Right ventricle myocardium inferior (tissue), 1 donor: ENCODE results near the gene FBXL16. TPM values are rescaled to one million over a fixed set of nuclear protein-coding genes. Genes with fewer than 3 reads are reported as not detected.
A peak's percentile ranks its signal among the peaks of the same experiment; 100 is the strongest.

Experiments used
- ATAC-seq: fragments of 200-7000 bp; cut with Tn5 transposase; one replicate; pipeline ENCODE4 v1.9.1; 2020; ENCODE audit warnings: mild to moderate bottlenecking, moderate library complexity
- DNase-seq: peaks from one replicate; pipeline ENCODE4 v3.0.0; 2021; ENCODE audit errors: missing footprints
- intact Hi-C: fragments of 100-400 bp; cut with DNase I; formaldehyde crosslinking; loops from one replicate; pipeline ENCODE4 v1.11.0; 2022
- total RNA-seq: library from RNA; stranded (reverse); fragmentation: NEBNext Ultra II Directional; extraction: Animal tissue kit (Norgen Biotek cat#: 25700); gene quantifications from one replicate; pipeline ENCODE4 v1.2.1, GENCODE V29; 2021
- donor health status: DM: no; HTN: yes; CAD: no; lungs with severe emphysema.

FBXL16 gene
- total RNA-seq, 1 donor from 2014 or later = not detected

DNA sequence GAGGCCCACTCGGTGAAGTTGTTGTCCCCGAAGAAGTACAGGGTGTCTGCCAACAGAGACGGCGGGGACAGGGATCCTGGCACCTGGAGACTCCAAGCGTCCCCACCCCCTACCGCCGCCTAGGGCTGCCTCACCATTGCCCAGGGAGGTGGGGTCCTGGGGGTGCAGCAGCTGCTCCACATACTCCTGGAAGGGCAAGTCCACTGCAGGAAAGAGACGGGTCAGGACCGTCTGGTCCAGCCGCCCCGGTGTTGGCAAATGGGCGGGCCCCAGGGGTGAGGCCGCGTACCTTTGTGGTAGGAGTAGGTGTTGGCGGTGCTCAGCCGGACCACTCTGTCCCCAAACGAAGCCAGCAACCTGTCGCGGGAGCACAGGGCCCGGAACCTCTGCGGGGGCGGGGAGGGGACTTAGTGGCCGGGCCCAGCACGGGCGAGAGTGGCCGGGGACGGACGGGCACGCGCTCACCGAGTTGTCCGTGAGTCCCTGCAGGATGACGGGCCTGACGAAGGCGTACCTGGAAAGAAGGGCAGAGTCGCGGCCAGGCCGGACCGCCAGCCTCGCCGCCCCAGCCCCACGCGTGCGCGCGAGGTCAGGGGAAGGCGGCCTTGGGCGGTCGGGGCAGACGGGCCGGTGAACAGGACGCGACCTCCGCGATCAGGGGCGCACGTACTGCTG lies 22.1 kb downstream of the FBXL16 start:
- intact Hi-C loops = loop anchor here (10.0 kb wide), 1 partner anchor 1651 kb away; no protein-coding TSS in a partner anchor
- DNase-seq (no peak), ATAC-seq (no peak)

DNA sequence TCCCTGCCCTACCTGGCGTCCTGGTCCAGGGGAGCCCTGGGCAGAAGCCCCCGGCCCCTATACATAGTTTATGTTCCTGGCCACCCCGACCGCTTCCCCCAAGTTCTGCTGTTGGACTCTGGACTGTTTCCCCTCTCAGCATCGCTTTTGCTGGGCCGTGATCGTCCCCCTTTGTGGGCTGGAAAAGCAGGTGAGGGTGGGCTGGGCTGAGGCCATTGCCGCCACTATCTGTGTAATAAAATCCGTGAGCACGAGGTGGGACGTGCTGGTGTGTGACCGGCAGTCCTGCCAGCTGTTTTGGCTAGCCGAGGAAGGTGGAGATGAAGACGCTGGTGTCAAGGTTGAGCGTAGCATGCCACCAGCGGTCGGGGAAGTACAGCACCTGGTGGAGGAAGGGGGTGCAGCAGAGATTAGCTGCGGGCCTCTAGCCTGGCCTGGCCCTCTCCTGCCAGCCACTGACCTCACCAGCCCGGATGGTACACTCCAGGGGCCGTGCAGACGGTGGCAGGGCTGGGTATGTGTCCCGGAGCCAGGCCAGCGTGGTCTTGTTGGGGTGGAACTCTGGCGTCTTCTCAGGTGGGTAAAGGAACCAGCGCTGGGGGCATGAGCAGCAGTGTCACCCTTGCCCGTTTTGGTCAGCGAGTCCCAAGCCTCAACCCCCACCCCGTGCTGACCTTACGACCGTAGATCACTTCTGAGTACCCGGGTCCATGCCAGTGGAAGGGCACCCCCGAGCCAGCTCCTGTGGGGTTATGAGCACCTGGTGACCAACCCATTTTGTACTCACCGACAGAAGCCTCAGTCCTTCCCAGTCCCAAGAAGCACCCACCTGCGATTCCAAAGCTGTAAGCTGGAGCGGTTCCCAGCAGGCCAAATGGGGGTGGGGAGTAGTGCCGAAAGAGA lies 22.9 kb downstream of the FBXL16 start:
- no peak for DNase-seq
- intact Hi-C loops = loop anchor here (10.0 kb wide), 1 partner anchor 1652 kb away; no protein-coding TSS in a partner anchor
- ATAC-seq = no peak

DNA sequence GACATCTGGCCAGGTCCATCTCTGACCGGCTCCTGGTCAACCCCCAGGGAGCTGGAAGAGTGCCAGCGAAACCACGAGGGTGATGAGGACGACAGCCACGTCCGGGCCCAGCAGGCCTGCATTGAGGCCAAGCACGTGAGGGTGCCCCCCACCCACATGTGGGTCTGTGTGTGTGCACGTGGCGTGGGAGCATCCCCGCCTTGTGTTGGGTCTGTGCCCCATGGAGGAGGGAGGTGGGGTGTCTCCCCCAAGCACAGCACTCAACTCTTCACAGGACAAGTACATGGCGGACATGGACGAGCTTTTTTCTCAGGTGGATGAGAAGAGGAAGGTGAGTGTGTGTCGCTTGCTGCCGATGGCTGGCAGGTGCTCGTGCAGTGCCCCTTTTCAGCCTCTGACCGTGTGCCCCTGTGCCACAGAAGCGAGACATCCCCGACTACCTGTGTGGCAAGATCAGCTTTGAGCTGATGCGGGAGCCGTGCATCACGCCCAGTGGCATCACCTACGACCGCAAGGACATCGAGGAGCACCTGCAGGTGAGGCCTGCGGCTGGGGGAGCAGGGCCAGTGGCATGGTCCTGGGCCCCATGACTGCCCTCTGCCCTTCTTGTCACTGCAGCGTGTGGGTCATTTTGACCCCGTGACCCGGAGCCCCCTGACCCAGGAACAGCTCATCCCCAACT lies 23.7 kb downstream of the FBXL16 start:
- ATAC-seq = no peak
- intact Hi-C loops = loop anchor here (10.0 kb wide), 1 partner anchor 1653 kb away; no protein-coding TSS in a partner anchor
- DNase-seq = no peak

DNA sequence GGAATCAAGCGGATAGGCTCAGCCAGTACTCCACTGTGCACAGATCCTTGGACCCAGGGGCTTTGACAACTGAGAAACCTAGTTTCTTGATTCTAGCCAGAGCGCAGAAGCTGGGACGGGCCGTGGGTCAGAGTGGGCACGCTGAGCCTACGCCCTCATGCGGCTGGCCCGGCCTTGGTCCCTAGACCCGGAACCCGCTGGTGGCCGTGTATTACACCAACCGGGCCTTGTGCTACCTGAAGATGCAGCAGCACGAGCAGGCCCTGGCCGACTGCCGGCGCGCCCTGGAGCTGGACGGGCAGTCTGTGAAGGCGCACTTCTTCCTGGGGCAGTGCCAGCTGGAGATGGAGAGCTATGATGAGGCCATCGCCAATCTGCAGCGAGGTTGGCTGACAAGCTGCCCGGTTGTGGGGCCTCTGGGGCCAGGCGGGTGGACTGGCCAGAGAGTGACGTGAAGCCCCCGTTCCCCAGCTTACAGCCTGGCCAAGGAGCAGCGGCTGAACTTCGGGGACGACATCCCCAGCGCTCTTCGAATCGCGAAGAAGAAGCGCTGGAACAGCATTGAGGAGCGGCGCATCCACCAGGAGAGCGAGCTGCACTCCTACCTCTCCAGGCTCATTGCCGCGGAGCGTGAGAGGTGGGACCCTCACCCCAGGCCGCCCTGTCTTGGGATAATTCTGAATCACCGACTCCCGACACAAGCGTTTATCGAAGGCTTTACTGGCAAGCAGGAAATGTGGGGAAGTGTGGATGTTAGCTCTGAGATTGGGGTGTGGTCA lies 24.4 kb downstream of the FBXL16 start:
- no peak for DNase-seq
- intact Hi-C loops = loop anchor here (10.0 kb wide), 1 partner anchor 1654 kb away; no protein-coding TSS in a partner anchor
- no peak for ATAC-seq

DNA sequence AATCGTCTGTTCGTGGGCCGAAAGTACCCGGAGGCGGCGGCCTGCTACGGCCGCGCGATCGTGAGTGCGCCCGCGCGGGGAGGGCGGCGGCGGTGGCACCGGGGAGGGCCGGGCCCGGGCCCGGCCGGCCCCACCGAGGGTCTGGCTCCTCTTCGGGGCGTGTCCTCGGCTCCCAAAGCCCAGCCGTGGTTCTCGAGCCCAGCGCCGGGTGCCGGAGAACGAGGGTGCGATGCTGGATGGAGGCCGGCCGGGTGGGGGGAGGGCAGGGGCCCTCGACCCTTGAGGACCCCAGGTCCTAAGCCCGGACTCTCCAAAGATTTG lies 25.0 kb downstream of the FBXL16 start:
- intact Hi-C loops = loop anchor here (10.0 kb wide), 1 partner anchor 1654 kb away; no protein-coding TSS in a partner anchor
- no peak for DNase-seq
- no peak for ATAC-seq

DNA sequence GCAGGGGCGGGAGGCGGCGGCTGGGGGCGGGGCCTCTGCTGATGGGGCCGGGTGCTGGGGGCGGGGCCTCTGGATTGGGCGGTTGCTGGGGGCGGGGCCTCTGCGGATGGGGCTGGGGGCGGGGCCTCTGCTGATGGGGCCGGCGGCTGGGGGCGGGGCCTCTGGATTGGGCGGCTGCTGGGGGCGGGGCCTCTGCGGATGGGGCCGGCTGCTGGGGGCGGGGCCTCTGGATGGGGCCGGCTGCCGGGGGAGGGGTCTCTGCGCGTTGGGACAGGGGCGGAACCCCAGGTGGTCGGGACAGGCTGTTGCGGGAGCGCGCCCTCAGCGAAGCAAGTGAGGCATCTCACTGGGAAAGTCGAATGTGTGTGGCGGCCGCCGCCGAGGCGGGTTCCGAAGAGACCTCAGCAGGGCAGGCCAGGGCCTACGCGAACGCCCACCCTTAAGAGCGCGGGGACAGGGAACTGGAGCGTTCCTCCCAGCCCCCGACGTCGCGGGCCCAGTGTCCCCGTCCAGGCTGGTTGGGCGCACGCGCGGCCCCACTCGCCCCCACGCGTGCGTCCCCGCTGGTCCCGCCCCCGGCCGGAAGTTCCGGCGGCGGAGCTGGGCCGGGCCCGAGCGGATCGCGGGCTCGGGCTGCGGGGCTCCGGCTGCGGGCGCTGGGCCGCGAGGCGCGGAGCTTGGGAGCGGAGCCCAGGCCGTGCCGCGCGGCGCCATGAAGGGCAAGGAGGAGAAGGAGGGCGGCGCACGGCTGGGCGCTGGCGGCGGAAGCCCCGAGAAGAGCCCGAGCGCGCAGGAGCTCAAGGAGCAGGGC lies 25.6 kb downstream of the FBXL16 start, which contains the start of gene STUB1:
TSS of gene STUB1 (plus strand) at position 597 of the 811 bp plus-strand sequence. CDS start at position 713, 116 bp downstream.
- peak; percentile 77 for ATAC-seq
- peak; percentile 94 for DNase-seq
- intact Hi-C loops = loop anchor here (10.0 kb wide), 1 partner anchor 1655 kb away; no protein-coding TSS in a partner anchor

DNA sequence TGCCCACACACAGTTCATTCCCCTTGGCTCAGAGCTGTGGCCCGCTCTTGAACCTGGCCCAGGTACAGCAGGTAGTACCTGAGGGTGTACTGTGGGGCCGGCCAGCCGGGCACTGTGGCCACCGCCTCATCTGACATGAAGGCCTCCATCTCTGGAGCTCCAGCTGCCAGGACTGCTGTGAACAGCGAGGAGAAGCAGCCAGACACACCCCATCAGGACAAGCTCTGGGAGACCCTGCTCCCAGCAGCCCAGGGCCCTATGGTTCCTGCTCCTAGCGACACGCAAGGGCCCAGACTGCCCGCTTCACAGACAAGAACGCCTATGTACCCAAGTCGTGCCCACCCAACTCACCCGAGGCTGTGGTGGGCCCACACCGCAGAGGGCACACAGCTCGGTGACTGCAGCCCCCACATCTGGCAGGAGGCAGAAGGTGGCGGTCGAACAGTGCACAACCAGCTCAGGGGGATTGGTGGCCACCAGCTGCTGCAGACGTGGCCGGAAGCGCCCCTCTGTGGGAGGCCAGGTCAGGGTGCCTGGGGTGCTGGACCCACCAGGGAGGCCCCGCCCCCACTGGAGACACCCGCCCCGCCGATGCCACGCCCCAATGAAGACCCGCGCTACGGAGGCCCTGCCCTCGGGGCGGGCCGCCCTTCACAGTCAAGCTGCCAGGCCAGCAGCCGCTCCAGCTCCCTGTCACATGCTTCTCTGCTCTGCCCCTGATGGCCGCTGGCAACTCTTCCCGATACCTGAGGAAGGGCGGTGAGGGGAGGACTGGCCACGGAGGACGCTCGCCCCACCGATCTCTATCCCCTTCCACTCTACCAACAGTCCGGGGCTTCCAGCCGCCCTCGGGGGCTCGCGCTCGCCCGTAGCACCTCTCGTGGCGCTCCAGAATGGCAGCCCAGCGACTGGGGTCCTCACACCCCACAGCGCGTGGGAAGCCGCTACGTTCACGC lies 26.5 kb downstream of the FBXL16 start:
- DNase-seq (peak; percentile 85), ATAC-seq (peak; percentile 37)
- intact Hi-C loops = no loop called here

DNA sequence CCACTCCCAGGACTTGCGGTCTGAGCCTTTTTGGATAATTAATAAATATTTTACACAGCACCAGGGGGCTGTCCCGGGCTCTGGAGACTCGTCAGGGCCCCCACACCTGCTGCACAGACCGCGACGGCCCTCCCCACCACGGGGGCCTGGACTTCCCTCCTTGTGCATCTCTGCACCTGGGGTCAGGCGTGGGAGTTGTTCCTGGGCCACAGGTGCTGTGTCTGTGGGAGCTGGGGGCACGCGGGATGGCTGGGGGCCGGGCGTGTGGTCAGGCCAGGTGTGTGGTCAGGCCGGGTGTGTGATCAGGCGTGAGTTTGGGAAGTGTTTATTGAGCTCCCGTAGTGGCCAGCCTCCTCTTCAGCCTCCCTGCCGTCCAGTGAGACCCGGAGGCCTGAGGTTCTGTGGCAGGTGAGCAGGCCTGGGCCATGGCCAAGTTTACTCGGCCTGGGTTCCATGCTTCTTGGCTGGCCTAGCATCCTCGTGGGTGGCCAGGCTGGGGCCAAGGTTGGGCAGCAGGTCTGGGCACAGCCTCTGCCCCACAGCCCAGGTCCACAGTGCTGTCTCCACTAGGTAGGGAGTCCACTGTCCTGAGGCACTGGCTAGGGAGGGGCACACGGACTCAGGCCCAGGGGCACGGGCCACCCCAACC lies 27.3 kb downstream of the FBXL16 start:
- intact Hi-C loops = no loop called here
- no peak for DNase-seq
- ATAC-seq = no peak

DNA sequence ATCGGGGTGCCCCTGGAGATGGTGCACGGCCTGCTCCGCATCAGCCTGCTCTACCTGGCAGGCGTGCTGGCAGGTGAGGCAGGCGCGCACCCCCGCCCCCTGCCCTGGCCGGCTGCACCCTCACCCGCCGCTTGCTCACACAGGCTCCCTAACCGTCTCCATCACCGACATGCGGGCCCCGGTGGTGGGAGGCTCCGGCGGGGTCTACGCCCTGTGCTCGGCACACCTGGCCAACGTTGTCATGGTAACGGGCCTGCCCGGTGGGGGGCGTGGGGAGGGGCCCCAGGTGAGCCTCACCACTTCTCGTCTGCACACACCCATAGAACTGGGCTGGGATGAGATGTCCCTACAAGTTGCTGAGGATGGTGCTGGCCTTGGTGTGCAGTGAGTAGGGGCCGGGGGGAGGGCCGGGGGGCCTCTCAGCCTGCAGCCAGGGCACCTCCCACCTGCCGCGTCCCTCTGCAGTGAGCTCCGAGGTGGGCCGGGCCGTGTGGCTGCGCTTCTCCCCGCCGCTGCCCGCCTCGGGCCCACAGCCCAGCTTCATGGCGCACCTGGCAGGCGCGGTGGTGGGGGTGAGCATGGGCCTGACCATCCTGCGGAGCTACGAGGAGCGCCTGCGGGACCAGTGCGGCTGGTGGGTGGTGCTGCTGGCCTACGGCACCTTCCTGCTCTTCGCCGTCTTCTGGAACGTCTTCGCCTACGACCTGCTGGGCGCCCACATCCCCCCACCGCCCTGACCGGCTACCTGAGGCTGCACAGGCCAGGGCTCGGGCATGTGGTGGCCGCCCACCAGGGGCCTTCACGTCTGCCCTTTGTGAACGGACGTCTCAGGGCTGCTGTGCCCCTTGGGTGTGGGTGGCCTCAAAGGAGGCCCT lies 28.0 kb downstream of the FBXL16 start:
- DNase-seq = no peak
- no peak for ATAC-seq
- intact Hi-C loops = no loop called here

DNA sequence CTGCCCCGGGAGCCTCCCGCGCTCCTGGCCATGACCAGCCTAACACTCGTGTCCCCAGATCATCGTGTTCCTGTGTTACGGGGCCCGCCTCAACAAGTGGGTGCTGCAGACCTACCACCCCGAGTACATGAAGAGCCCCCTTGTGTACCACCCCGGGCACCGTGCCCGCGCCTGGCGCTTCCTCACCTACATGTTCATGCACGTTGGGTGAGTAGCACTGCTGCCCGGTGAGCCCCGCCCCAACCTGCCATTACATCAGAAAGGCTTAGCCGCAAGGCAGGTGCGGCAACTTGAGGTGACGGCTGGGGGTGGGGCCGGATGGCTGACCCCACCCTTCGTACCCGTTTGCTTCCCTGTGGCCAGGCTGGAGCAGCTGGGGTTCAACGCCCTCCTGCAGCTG lies 28.7 kb downstream of the FBXL16 start:
- no peak for ATAC-seq
- DNase-seq = no peak
- intact Hi-C loops = no loop called here

DNA sequence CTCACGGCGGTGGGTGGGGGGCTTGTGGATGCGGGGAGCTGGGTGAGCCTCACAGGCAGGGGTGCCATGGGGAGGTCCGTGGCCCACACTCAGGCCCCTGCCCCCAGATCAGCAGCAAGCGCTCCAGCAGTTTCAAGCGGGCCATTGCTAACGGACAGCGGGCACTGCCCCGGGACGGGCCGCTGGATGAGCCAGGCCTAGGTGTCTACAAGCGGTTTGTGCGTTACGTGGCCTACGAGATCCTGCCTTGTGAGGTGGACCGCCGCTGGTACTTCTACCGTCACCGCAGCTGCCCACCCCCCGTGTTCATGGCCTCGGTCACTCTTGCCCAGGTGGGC lies 29.1 kb downstream of the FBXL16 start:
- ATAC-seq (no peak), DNase-seq (no peak)
- intact Hi-C loops = no loop called here

DNA sequence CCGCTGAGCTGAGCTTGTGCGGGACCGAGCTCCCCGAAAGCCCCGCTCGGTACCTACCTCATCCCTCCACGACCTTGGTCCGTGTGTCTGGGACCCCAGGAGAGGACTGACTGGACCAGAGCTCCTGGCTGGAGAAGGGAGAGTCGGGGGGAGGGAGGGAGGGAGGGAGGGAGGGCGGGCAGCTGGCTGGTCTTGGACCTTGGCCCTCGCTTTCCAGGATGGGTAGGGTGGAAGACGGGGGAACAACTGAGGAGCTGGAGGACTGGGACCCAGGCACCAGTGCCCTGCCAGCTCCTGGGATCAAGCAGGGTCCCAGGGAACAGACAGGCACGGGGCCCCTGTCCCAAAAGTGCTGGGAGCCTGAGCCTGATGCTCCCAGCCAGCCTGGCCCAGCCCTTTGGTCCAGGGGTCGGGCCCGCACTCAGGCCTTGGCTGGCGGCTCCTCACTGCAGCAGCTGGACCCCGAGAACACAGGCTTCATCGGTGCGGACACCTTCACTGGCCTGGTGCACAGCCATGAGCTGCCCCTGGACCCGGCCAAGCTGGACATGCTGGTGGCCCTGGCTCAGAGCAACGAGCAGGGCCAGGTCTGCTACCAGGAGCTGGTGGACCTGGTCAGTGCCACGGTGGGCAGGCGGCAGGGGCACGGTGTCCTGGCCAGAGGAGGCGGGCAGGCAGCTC lies 29.6 kb downstream of the FBXL16 start:
- ATAC-seq (no peak), DNase-seq (no peak)
- intact Hi-C loops = no loop called here

DNA sequence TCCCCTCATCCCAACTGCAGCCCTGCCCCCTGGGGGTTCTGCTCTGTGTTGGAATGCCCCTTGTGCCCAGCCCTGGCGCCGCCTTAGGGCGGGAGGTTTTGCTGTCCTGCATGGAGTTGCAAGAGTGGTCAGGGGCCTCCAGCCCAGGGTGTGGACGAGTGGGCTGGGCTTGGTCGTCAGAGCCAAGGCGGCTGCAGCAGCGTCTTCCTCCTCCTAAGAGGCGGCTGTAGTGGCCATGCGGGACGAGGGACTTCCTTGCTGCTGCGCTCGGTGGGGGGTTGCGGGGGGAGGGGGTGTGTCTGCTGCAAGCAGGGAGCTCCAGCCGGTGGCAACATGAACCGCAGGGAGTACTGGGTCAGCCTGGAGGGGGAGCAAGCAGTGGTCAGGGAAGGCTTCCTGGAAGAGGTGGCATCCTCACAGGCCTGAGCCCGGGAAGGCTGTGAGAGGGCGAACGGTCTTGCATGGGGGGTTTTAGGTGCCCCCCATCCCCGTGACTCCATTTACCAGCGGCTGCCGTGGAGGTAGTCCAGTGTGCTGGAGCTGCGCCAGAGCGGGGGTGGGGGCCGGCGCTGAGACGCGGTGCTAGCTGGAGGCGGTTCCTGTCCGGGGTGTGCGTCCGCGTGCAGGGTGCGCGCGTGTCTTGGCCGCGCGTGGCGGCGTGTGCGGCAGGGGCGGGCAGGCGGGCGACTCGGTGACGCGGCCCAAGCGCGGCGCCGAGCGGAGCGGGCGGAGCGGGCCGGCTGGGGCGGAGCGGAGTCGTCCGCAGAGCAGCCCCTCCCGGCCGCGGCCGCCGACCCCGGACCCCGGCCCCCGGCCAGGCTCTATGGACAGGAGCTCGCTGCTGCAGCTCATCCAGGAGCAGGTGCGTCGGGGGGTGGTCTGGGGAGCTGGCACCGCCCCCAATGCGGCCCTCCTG lies 30.4 kb downstream of the FBXL16 start, which contains the start of gene RHBDL1:
TSS of gene RHBDL1 (plus strand) at position 704 of the 916 bp plus-strand sequence. CDS start at position 824, 120 bp downstream.
- intact Hi-C loops = no loop called here
- ATAC-seq (no peak), DNase-seq (no peak)
